ENCODE data around the gene TENM4.

DNA sequence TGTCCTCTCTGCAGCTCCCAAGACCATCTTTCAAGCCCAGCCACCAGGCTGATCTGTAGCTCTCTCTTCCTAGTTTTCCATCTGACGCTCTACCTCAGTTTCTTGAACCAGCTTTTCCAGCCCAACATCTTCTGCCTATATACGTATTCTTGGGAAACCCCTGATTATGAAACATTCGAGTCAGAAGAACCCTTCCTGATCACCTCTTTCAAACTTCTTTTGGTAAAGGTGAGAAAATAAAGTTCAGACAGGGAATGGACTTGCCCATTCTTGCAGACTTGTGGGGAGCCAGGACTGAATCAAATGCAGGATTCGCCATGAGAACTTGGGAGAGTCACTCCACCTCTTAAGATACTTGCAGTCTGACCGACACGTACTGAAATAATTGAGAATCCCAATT, 696.6 kb downstream of the TENM4 start:
- no peak for TF ChIP-seq POLR2AphosphoS5 (IDR thresholded peaks at IDR 0.05; ENCODE audit: low read depth, low read length)
- TF ChIP-seq CTCF (IDR thresholded peaks at IDR 0.05) = no peak
- TF ChIP-seq, protein P1, sequence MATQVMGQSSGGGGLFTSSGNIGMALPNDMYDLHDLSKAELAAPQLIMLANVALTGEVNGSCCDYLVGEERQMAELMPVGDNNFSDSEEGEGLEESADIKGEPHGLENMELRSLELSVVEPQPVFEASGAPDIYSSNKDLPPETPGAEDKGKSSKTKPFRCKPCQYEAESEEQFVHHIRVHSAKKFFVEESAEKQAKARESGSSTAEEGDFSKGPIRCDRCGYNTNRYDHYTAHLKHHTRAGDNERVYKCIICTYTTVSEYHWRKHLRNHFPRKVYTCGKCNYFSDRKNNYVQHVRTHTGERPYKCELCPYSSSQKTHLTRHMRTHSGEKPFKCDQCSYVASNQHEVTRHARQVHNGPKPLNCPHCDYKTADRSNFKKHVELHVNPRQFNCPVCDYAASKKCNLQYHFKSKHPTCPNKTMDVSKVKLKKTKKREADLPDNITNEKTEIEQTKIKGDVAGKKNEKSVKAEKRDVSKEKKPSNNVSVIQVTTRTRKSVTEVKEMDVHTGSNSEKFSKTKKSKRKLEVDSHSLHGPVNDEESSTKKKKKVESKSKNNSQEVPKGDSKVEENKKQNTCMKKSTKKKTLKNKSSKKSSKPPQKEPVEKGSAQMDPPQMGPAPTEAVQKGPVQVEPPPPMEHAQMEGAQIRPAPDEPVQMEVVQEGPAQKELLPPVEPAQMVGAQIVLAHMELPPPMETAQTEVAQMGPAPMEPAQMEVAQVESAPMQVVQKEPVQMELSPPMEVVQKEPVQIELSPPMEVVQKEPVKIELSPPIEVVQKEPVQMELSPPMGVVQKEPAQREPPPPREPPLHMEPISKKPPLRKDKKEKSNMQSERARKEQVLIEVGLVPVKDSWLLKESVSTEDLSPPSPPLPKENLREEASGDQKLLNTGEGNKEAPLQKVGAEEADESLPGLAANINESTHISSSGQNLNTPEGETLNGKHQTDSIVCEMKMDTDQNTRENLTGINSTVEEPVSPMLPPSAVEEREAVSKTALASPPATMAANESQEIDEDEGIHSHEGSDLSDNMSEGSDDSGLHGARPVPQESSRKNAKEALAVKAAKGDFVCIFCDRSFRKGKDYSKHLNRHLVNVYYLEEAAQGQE (IDR thresholded peaks at IDR 0.05; ENCODE audit: insufficient read depth in 1 of 2, low read depth in 2 of 2, low read length in 1 of 2) = no peak
- no peak for TF ChIP-seq SIN3A (IDR thresholded peaks at IDR 0.05; ENCODE audit: borderline replicate concordance, insufficient read depth, low read depth, low read length)
